ENCODE results near the gene DHX58. TPM values are rescaled to one million over a fixed set of nuclear protein-coding genes. Genes with fewer than 3 reads are reported as not detected.
A peak's percentile ranks its signal among the peaks of the same experiment; 100 is the strongest.

The DHX58 gene
- total RNA-seq, 6 experiments from 2014 or later: 9.0 to 27.9 (median 19.6) TPM

GRCh38 chr17:42122371-42123303, 10.1 kb upstream of the DHX58 start, which contains the start of gene HSPB9:
HSPB9 (plus strand) TSS chr17:42122804; CDS start chr17:42122851, 47 bp downstream.
- Histone ChIP-seq H3K9me3 (no peaks in the 10 kb centered on the region), H3K4me1 (peaks cover 0 to 23% (median 2%) of the 10 kb centered on the region in 4 donors), H3K36me3 (peaks cover 0 to 26% (median 9%) of the 10 kb centered on the region in 4 donors), H3K27ac (peak within 1 kb of the TSS; percentile 50 to 79 (median 66)), H3K4me3 (peak within 1 kb of the TSS; percentile 21 to 74 (median 51)), H3K27me3 (no peaks in the 10 kb centered on the region)
- WGBS (ENCODE audit: insufficient coverage, low coverage, low lambda C conversion rate, missing lambda C conversion rate): 40% methylated on average over 2 of the region's 61 CpGs
- peak; percentile 46 for TF ChIP-seq POLR2A (IDR thresholded peaks at IDR 0.05)
- peak in 2 of 4 donors; percentile 14 to 26 for TF ChIP-seq CTCF (IDR thresholded peaks at IDR 0.05)
- ATAC-seq (peak; percentile 69 to 82 (median 76)), DNase-seq (peak; percentile 82 to 88 (median 88))
- intact Hi-C loops (cut with DNase I): loop anchor here in 1 of 2 donors (10.0 kb wide), 1 partner anchor 52 kb away; no protein-coding TSS in a partner anchor

- peaks cover 0 to 18% (median 5%) of the 10 kb centered on the region in 4 donors for H3K36me3 ChIP-seq
- H3K4me1 ChIP-seq: peaks cover 0 to 29% (median 4%) of the 10 kb centered on the region in 4 donors
- TF ChIP-seq POLR2A (IDR thresholded peaks at IDR 0.05): peak; percentile 28
- no peak for TF ChIP-seq CTCF (IDR thresholded peaks at IDR 0.05)
- WGBS (ENCODE audit: insufficient coverage, low coverage, low lambda C conversion rate, missing lambda C conversion rate): 4% methylated on average over 17 of the region's 57 CpGs
- DNase-seq: peak; percentile 85 to 89 (median 88)
- intact Hi-C loops (cut with DNase I): loop anchor here in 1 of 2 donors (10.0 kb wide), 1 partner anchor 54 kb away; no protein-coding TSS in a partner anchor
- ATAC-seq: peak; percentile 73 to 80 (median 80)
- H3K27ac ChIP-seq: peak within 1 kb of the TSS; percentile 50 to 79 (median 66)
- H3K27me3 ChIP-seq: no peaks in the 10 kb centered on the region
- peak within 1 kb of the TSS; percentile 70 to 74 (median 71) for H3K4me3 ChIP-seq
- H3K9me3 ChIP-seq: no peaks in the 10 kb centered on the region
Observed at GRCh38 chr17:42120770-42121769, 8.6 kb upstream of the DHX58 start, which contains the start of gene KAT2A. KAT2A (minus strand) TSS chr17:42121367; CDS start chr17:42121304, 63 bp downstream.

- intact Hi-C loops (cut with DNase I): loop anchor here in 1 of 2 donors (10.0 kb wide), 1 partner anchor 55 kb away; no protein-coding TSS in a partner anchor
- H3K4me3 ChIP-seq: peak overlapping the region; percentile 70 to 74 (median 71)
- TF ChIP-seq CTCF (IDR thresholded peaks at IDR 0.05) (no peak), POLR2A (IDR thresholded peaks at IDR 0.05) (no peak)
- no peak for DNase-seq
- H3K27me3 ChIP-seq: no peaks in the 10 kb centered on the region
- no peak overlapping the region for H3K27ac ChIP-seq
- WGBS (ENCODE audit: insufficient coverage, low coverage, low lambda C conversion rate, missing lambda C conversion rate): 45% methylated on average over 5 of the region's 7 CpGs
- peaks cover 0 to 35% (median 5%) of the 10 kb centered on the region in 4 donors for H3K4me1 ChIP-seq
- no peak for ATAC-seq
- H3K36me3 ChIP-seq: peaks cover 0 to 10% (median 2%) of the 10 kb centered on the region in 4 donors
- H3K9me3 ChIP-seq: no peaks in the 10 kb centered on the region
Observed at GRCh38 chr17:42120161-42120769, 7.8 kb upstream of the DHX58 start.
